H1 (cell line): ENCODE measurements around the gene HOXB5. TPM values are rescaled to one million over a fixed set of nuclear protein-coding genes. Genes with fewer than 3 reads are reported as not detected.

Source experiments
- CTBP2 ChIP-seq: IDR thresholded peaks from 2 replicates; pipeline ENCODE4 v1.7.0; 2011; ENCODE audit warnings: borderline replicate concordance, mild to moderate bottlenecking, moderate library complexity, mixed read lengths, low read length; ENCODE audit not compliant: insufficient read depth, insufficient read length
- RNF2 ChIP-seq: fragments of 200-900, 300-1000 bp; sonication (generic); IDR thresholded peaks from 2 replicates; pipeline ENCODE4 v1.7.1; 2016; ENCODE audit warnings: borderline replicate concordance, low read depth, mild to moderate bottlenecking, antibody characterized with exemption, low read length; ENCODE audit not compliant: poor library complexity, severe bottlenecking; ENCODE audit errors: missing control alignments
- polyA plus RNA-seq, 7 experiments: library from polyadenylated mRNA; depleted of rRNA in 3 of 7; stranded (reverse) in 5 of 7; unstranded in 2 of 7; fragments of >200 nt in 5 of 7; fragments of 200-250 nt in 2 of 7; gene quantifications; 1 replicate in 5 of 7; 2 replicates in 1 of 7; 4 replicates in 1 of 7; pipeline versions ENCODE4 v1.2.1 to v1.2.3, GENCODE V29; 2011 to 2013; ENCODE audit warnings: missing spikeins in 2 of 7, mixed read lengths in 2 of 7
- total RNA-seq: library from RNA; stranded (reverse); fragmentation: NEBNext Ultra II Directional; extraction: Animal tissue kit (Norgen Biotek cat#: 25700); gene quantifications from 2 replicates; pipeline ENCODE4 v1.2.1, GENCODE V29; 2021
- TF ChIP-seq, protein P1 (sequence below): fragments of 300-600 bp; sonication (generic); IDR thresholded peaks from 2 replicates; pipeline ENCODE4 v1.7.1; 2012; ENCODE audit warnings: low read length, moderate library complexity, mild to moderate bottlenecking, inconsistent platforms; ENCODE audit not compliant: insufficient replicate concordance

The HOXB5 gene
- total and polyA plus RNA-seq, 2 of the 8 experiments (the other 6 are each of a cell fraction or from before 2014, with no cell fraction given): not detected

DNA sequence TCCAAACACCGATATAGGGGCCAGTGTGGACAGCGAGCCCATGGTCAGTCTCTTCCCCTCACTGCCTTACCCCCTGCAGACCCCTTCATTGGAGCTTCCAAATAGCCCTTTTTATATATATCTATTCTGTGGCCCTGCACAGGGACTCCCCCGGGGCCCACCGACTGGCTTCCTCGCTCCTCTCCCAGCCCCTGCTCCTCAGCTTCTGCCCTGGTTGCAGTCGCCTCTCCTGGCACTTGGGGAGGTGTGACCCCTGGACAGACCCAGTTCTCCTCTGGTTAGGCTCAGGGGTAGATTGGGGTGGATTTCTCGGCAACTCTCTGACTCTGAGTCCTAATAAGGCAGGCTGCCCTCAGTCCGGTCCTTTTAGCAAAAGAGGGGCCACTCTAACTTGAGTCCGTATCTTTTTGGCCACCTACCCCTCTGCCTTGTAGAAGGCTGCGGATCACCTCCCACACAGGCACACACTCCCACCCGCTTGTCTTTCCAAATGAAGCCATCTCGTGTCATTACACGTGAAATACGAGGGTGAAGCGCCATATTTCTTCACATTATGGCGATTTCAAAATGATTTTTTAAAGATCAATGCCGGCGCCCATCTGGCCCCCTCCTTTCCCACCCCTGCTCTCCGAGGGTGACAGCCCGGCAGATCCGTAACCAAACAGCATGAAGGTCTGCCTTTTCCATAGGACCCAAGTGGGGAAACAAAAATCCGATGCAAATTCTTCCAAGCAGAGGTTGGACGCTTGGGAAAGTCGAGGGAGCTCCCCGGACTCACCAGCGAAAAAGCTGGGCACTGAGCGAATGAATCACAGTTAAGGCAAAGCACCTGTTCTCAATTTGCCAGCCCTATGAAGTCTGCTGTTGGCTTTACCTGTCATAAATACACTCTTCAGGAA is 34.3 kb upstream of the HOXB5 start (continued):
- TF ChIP-seq, protein P1, sequence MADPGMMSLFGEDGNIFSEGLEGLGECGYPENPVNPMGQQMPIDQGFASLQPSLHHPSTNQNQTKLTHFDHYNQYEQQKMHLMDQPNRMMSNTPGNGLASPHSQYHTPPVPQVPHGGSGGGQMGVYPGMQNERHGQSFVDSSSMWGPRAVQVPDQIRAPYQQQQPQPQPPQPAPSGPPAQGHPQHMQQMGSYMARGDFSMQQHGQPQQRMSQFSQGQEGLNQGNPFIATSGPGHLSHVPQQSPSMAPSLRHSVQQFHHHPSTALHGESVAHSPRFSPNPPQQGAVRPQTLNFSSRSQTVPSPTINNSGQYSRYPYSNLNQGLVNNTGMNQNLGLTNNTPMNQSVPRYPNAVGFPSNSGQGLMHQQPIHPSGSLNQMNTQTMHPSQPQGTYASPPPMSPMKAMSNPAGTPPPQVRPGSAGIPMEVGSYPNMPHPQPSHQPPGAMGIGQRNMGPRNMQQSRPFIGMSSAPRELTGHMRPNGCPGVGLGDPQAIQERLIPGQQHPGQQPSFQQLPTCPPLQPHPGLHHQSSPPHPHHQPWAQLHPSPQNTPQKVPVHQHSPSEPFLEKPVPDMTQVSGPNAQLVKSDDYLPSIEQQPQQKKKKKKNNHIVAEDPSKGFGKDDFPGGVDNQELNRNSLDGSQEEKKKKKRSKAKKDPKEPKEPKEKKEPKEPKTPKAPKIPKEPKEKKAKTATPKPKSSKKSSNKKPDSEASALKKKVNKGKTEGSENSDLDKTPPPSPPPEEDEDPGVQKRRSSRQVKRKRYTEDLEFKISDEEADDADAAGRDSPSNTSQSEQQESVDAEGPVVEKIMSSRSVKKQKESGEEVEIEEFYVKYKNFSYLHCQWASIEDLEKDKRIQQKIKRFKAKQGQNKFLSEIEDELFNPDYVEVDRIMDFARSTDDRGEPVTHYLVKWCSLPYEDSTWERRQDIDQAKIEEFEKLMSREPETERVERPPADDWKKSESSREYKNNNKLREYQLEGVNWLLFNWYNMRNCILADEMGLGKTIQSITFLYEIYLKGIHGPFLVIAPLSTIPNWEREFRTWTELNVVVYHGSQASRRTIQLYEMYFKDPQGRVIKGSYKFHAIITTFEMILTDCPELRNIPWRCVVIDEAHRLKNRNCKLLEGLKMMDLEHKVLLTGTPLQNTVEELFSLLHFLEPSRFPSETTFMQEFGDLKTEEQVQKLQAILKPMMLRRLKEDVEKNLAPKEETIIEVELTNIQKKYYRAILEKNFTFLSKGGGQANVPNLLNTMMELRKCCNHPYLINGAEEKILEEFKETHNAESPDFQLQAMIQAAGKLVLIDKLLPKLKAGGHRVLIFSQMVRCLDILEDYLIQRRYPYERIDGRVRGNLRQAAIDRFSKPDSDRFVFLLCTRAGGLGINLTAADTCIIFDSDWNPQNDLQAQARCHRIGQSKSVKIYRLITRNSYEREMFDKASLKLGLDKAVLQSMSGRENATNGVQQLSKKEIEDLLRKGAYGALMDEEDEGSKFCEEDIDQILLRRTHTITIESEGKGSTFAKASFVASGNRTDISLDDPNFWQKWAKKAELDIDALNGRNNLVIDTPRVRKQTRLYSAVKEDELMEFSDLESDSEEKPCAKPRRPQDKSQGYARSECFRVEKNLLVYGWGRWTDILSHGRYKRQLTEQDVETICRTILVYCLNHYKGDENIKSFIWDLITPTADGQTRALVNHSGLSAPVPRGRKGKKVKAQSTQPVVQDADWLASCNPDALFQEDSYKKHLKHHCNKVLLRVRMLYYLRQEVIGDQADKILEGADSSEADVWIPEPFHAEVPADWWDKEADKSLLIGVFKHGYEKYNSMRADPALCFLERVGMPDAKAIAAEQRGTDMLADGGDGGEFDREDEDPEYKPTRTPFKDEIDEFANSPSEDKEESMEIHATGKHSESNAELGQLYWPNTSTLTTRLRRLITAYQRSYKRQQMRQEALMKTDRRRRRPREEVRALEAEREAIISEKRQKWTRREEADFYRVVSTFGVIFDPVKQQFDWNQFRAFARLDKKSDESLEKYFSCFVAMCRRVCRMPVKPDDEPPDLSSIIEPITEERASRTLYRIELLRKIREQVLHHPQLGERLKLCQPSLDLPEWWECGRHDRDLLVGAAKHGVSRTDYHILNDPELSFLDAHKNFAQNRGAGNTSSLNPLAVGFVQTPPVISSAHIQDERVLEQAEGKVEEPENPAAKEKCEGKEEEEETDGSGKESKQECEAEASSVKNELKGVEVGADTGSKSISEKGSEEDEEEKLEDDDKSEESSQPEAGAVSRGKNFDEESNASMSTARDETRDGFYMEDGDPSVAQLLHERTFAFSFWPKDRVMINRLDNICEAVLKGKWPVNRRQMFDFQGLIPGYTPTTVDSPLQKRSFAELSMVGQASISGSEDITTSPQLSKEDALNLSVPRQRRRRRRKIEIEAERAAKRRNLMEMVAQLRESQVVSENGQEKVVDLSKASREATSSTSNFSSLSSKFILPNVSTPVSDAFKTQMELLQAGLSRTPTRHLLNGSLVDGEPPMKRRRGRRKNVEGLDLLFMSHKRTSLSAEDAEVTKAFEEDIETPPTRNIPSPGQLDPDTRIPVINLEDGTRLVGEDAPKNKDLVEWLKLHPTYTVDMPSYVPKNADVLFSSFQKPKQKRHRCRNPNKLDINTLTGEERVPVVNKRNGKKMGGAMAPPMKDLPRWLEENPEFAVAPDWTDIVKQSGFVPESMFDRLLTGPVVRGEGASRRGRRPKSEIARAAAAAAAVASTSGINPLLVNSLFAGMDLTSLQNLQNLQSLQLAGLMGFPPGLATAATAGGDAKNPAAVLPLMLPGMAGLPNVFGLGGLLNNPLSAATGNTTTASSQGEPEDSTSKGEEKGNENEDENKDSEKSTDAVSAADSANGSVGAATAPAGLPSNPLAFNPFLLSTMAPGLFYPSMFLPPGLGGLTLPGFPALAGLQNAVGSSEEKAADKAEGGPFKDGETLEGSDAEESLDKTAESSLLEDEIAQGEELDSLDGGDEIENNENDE: no peak
- TF ChIP-seq CTBP2: peak; percentile 34
- TF ChIP-seq RNF2: peak; percentile 34
